Tibial nerve (tissue), 4 donors: Measurements from ENCODE around the gene FAM219A. TPM values are rescaled to one million over a fixed set of nuclear protein-coding genes. Genes with fewer than 3 reads are reported as not detected.

Experiments
- DNase-seq, 2 donors: peaks; one replicate each; pipeline ENCODE4 v3.0.0-alpha.2; 2019; ENCODE audit warnings: low spot score in 2 of 2
- H3K27ac ChIP-seq, 4 donors: fragments of 200-600 bp; sonication (generic) in 3 of 4; one replicate each; pipeline ENCODE4 v1.5.1; 2017 to 2019; ENCODE audit warnings: mild to moderate bottlenecking in 1 of 4
- H3K27me3 ChIP-seq, 2 donors: fragments of 200-600 bp; sonication (generic) in 1 of 2; one replicate each; pipeline versions ENCODE4 v1.5.1 to v1.6.0; 2017 to 2019
- H3K36me3 ChIP-seq, 3 donors: fragments of 200-600 bp; sonication (generic); one replicate each; pipeline ENCODE4 v1.5.1; 2018 to 2019
- H3K4me1 ChIP-seq, 4 donors: fragments of 200-600 bp; sonication (generic) in 3 of 4; one replicate each; pipeline ENCODE4 v1.5.1; 2017 to 2019
- H3K4me3 ChIP-seq, 4 donors: fragments of 200-600 bp; sonication (generic) in 3 of 4; one replicate each; pipeline ENCODE4 v1.5.1; 2017 to 2019; ENCODE audit warnings: mild to moderate bottlenecking in 1 of 4, moderate library complexity in 1 of 4
- H3K9me3 ChIP-seq, 4 donors: fragments of 200-600 bp; sonication (generic) in 3 of 4; one replicate each; pipeline ENCODE4 v1.5.1; 2017 to 2019
- CTCF ChIP-seq, 5 experiments: fragments of 200-600 bp in 3 of 5; fragments of 450-650 bp in 2 of 5; sonication (generic) in 3 of 5; IDR thresholded peaks; one replicate each; pipeline ENCODE4 v1.5.1; 2016 to 2019; ENCODE audit warnings: antibody characterized with exemption in 5 of 5, mild to moderate bottlenecking in 3 of 5, moderate library complexity in 2 of 5
- EP300 ChIP-seq, 2 donors: sonication (generic); formaldehyde crosslinking; IDR thresholded peaks; one replicate each; pipeline ENCODE4 v1.6.1; 2017; ENCODE audit warnings: antibody characterized with exemption in 2 of 2, mild to moderate bottlenecking in 1 of 2
- POLR2A ChIP-seq, 2 donors: fragments of 450-650 bp; IDR thresholded peaks; one replicate each; pipeline ENCODE4 v1.6.1; 2017; ENCODE audit warnings: antibody characterized with exemption in 2 of 2, mild to moderate bottlenecking in 2 of 2, moderate library complexity in 2 of 2
- WGBS, 2 donors: methylation state at CpG; one replicate each; pipeline ENCODE4 v1.1.5; 2018; 5-methylcytosine and 5-hydroxymethylcytosine counted together
- total RNA-seq, 4 donors: library from RNA; depleted of rRNA; stranded (reverse); fragments of >200 nt; gene quantifications; one replicate each; pipeline ENCODE4 v1.1.0, GENCODE V29; 2016

Gene FAM219A
- total RNA-seq, 4 donors from 2014 or later, result 8.5 to 15.6 (median 13.6) TPM

- WGBS, 2 donors, result 83 to 89% methylated on average over 1 of the region's 1 CpG
- TF ChIP-seq EP300 (IDR thresholded peaks at IDR 0.05) (no peak), POLR2A (IDR thresholded peaks at IDR 0.05) (no peak), CTCF (IDR thresholded peaks at IDR 0.05) (no peak)
- Histone ChIP-seq H3K4me3 (no peak overlapping the region), H3K36me3 (peaks cover 0 to 50% (median 0%) of the 10 kb centered on the region in 3 donors), H3K9me3 (no peaks in the 10 kb centered on the region), H3K27ac (no peak overlapping the region), H3K4me1 (peaks cover 0 to 3% (median 0%) of the 10 kb centered on the region in 4 donors), H3K27me3 (no peaks in the 10 kb centered on the region)
- DNase-seq, result no peak
Measured at GRCh38 chr9:34406219-34406618, 52.2 kb downstream of the FAM219A start.

GRCh38 chr9:34405719-34406118 is 52.7 kb downstream of the FAM219A start:
- Histone ChIP-seq H3K9me3 (no peaks in the 10 kb centered on the region), H3K4me1 (peaks cover 0 to 3% (median 0%) of the 10 kb centered on the region in 4 donors), H3K4me3 (no peak overlapping the region), H3K27me3 (no peaks in the 10 kb centered on the region), H3K27ac (no peak overlapping the region), H3K36me3 (peaks cover 0 to 55% (median 0%) of the 10 kb centered on the region in 3 donors)
- WGBS, 2 donors, result 78 to 82% methylated on average over 7 of the region's 7 CpGs
- DNase-seq, result no peak
- no peak for TF ChIP-seq CTCF (IDR thresholded peaks at IDR 0.05)
- TF ChIP-seq EP300 (IDR thresholded peaks at IDR 0.05), result no peak
- TF ChIP-seq POLR2A (IDR thresholded peaks at IDR 0.05), result no peak

- Histone ChIP-seq H3K27me3 (no peaks in the 10 kb centered on the region), H3K4me1 (peaks cover 0 to 3% (median 0%) of the 10 kb centered on the region in 4 donors), H3K36me3 (peaks cover 0 to 74% (median 0%) of the 10 kb centered on the region in 3 donors), H3K9me3 (no peaks in the 10 kb centered on the region), H3K4me3 (no peak overlapping the region), H3K27ac (no peak overlapping the region)
- peak; percentile 65 to 81 for DNase-seq
- TF ChIP-seq EP300 (IDR thresholded peaks at IDR 0.05) (no peak), CTCF (IDR thresholded peaks at IDR 0.05) (peak; percentile 84 to 98 (median 90))
Measured at GRCh38 chr9:34403554-34404380, 54.6 kb downstream of the FAM219A start.

- H3K27me3 ChIP-seq, result no peaks in the 10 kb centered on the region
- no peak for TF ChIP-seq EP300 (IDR thresholded peaks at IDR 0.05)
- no peak for TF ChIP-seq POLR2A (IDR thresholded peaks at IDR 0.05)
- no peak for TF ChIP-seq CTCF (IDR thresholded peaks at IDR 0.05)
- no peak overlapping the region for H3K4me3 ChIP-seq
- no peak for DNase-seq
- WGBS, 2 donors, result 76 to 80% methylated on average over 19 to 36 of the region's 40 CpGs
- H3K4me1 ChIP-seq, result peaks cover 0 to 3% (median 0%) of the 10 kb centered on the region in 4 donors
- peaks cover 0 to 76% (median 0%) of the 10 kb centered on the region in 3 donors for H3K36me3 ChIP-seq
- H3K27ac ChIP-seq, result no peak overlapping the region
- H3K9me3 ChIP-seq, result no peaks in the 10 kb centered on the region
Measured at GRCh38 chr9:34400686-34401602, 57.4 kb downstream of the FAM219A start.
